G401 (cell line): ENCODE measurements around the gene MMEL1. TPM values are rescaled to one million over a fixed set of nuclear protein-coding genes. Genes with fewer than 3 reads are reported as not detected.
A peak's percentile ranks its signal among the peaks of the same experiment; 100 is the strongest.
"Not testable (repeated sequence)": the region's sequence is repeated elsewhere in the genome, so short reads cannot be mapped to it uniquely, and the experiment has no call there.

Source experiments
- DNase-seq: peaks from one replicate; pipeline ENCODE4 v3.0.0-alpha.2; 2015; ENCODE audit warnings: low spot score
- in situ Hi-C: cut with HindIII; loops from 2 replicates; pipeline ENCODE4 v1.10.0; 2016; ENCODE audit warnings: low sequenced_read_pairs, mixed read lengths
- total RNA-seq: library from RNA; depleted of rRNA; stranded (reverse); fragments of >200 nt; shearing (Covaris generic); gene quantifications from 2 replicates; pipeline ENCODE4 v1.2.3, GENCODE V29; 2014

Gene MMEL1
- total RNA-seq, 1 experiment from 2014 or later = 0.47 TPM

- peak; percentile 79 for DNase-seq
- in situ Hi-C loops = no loop called here
Measured at GRCh38 chr1:2585318-2586092, 47.3 kb downstream of the MMEL1 start.

GRCh38 chr1:2584686-2585317 lies 48.0 kb downstream of the MMEL1 start:
- DNase-seq = peak; percentile 19
- in situ Hi-C loops = no loop called here

- in situ Hi-C loops = no loop called here
- no peak for DNase-seq
Measured at GRCh38 chr1:2583871-2584351, 48.9 kb downstream of the MMEL1 start.

- in situ Hi-C loops = no loop called here
Measured at GRCh38 chr1:2583331-2583791, 49.5 kb downstream of the MMEL1 start.

GRCh38 chr1:2582391-2582790 lies 50.4 kb downstream of the MMEL1 start:
- in situ Hi-C loops = no loop called here
- DNase-seq = no peak

More at GRCh38 chr1:2583331-2583791, 49.5 kb downstream of the MMEL1 start:
- no peak for DNase-seq

- in situ Hi-C loops = no loop called here
Measured at GRCh38 chr1:2580691-2581090, 52.1 kb downstream of the MMEL1 start.

GRCh38 chr1:2578758-2579118 lies 54.1 kb downstream of the MMEL1 start:
- in situ Hi-C loops = no loop called here
- DNase-seq = no peak

More at GRCh38 chr1:2580691-2581090, 52.1 kb downstream of the MMEL1 start:
- no peak for DNase-seq

GRCh38 chr1:2577565-2578075 lies 55.2 kb downstream of the MMEL1 start:
- DNase-seq, in situ Hi-C loops: not testable (repeated sequence)

GRCh38 chr1:2575801-2576663 lies 56.8 kb downstream of the MMEL1 start:
- in situ Hi-C loops = no loop called here
- no peak for DNase-seq

- no peak for DNase-seq
- in situ Hi-C loops = no loop called here
Measured at GRCh38 chr1:2574350-2574749, 58.5 kb downstream of the MMEL1 start.

GRCh38 chr1:2573250-2573920 lies 59.4 kb downstream of the MMEL1 start:
- DNase-seq = no peak
- in situ Hi-C loops = no loop called here

- in situ Hi-C loops = no loop called here
- DNase-seq = no peak
Measured at GRCh38 chr1:2571348-2571747, 61.5 kb downstream of the MMEL1 start.

GRCh38 chr1:2570332-2570731 lies 62.5 kb downstream of the MMEL1 start:
- in situ Hi-C loops = no loop called here
- peak; percentile 39 for DNase-seq

- in situ Hi-C loops, DNase-seq: not testable (repeated sequence)
Measured at GRCh38 chr1:2569703-2570102, 63.1 kb downstream of the MMEL1 start.

- in situ Hi-C loops = no loop called here
Measured at GRCh38 chr1:2569060-2569459, 63.8 kb downstream of the MMEL1 start.

GRCh38 chr1:2568187-2568816 lies 64.5 kb downstream of the MMEL1 start:
- DNase-seq, in situ Hi-C loops: not testable (repeated sequence)

More at GRCh38 chr1:2569060-2569459, 63.8 kb downstream of the MMEL1 start:
- no peak for DNase-seq

- no peak for DNase-seq
- in situ Hi-C loops = no loop called here
Measured at GRCh38 chr1:2567083-2567679, 65.6 kb downstream of the MMEL1 start.
